Activated CD8-positive, alpha-beta memory T cell treated with anti-CD3 and anti-CD28 coated beads for 24 hours (primary cell): Measurements from ENCODE around the gene STIMATE.

Experiments
- DNase-seq: peaks from one replicate; pipeline ENCODE4 v3.0.0-alpha.2; 2020

The STIMATE gene

GRCh38 chr3:52811452-52812011 is 85.8 kb downstream of the STIMATE start:
- no peak for DNase-seq

GRCh38 chr3:52810923-52811322 is 86.4 kb downstream of the STIMATE start:
- no peak for DNase-seq

- DNase-seq: no peak
These were observed 87.5 kb downstream of the STIMATE start for GRCh38 chr3:52809662-52810377.

- DNase-seq: no peak
These were observed 88.2 kb downstream of the STIMATE start for GRCh38 chr3:52809149-52809548.

- no peak for DNase-seq
These were observed 91.9 kb downstream of the STIMATE start for GRCh38 chr3:52805270-52806039.

GRCh38 chr3:52801839-52802238 is 95.5 kb downstream of the STIMATE start:
- no peak for DNase-seq

- no peak for DNase-seq
These were observed 97.3 kb downstream of the STIMATE start for GRCh38 chr3:52800079-52800478.

- DNase-seq: no peak
These were observed 98.3 kb downstream of the STIMATE start for GRCh38 chr3:52798978-52799476.

- no peak for DNase-seq
These were observed 98.9 kb downstream of the STIMATE start for GRCh38 chr3:52798376-52798977.

- no peak for DNase-seq
These were observed 100.9 kb downstream of the STIMATE start for GRCh38 chr3:52796411-52796810.

- no peak for DNase-seq
These were observed 101.9 kb downstream of the STIMATE start for GRCh38 chr3:52795298-52795900.

- DNase-seq: no peak
These were observed 102.7 kb downstream of the STIMATE start, which contains the start of gene ITIH3 for GRCh38 chr3:52794612-52795099. TSS of gene ITIH3 (plus strand) at chr3:52794796. CDS start at chr3:52794804, 8 bp downstream.

- no peak for DNase-seq
These were observed 103.4 kb downstream of the STIMATE start for GRCh38 chr3:52793702-52794611.

GRCh38 chr3:52792961-52793695 is 104.2 kb downstream of the STIMATE start:
- no peak for DNase-seq

- DNase-seq: no peak
These were observed 104.9 kb downstream of the STIMATE start for GRCh38 chr3:52792413-52792812.

- no peak for DNase-seq
These were observed 105.4 kb downstream of the STIMATE start for GRCh38 chr3:52791928-52792327.

GRCh38 chr3:52791366-52791765 is 106.0 kb downstream of the STIMATE start:
- DNase-seq: no peak

- DNase-seq: no peak
These were observed 106.6 kb downstream of the STIMATE start for GRCh38 chr3:52790741-52791140.

GRCh38 chr3:52790337-52790736 is 107.0 kb downstream of the STIMATE start:
- DNase-seq: no peak

- DNase-seq: no peak
These were observed 107.7 kb downstream of the STIMATE start for GRCh38 chr3:52789746-52790040.
